Testis (tissue), 2 donors: Measurements from ENCODE around the gene LIN7A.

Source experiments
- POLR2A ChIP-seq: fragments of 450-650 bp; IDR thresholded peaks from one replicate; pipeline ENCODE4 v1.6.1; 2017; ENCODE audit warnings: antibody characterized with exemption, mild to moderate bottlenecking, moderate library complexity
- TF ChIP-seq, protein P1 (sequence below), 3 experiments: fragments of 450-650 bp in 2 of 3; fragments of 200-600 bp in 1 of 3; sonication (generic) in 1 of 3; IDR thresholded peaks; one replicate each; pipeline ENCODE4 v1.5.1; 2016 to 2019; ENCODE audit warnings: antibody characterized with exemption in 3 of 3, mild to moderate bottlenecking in 2 of 3, moderate library complexity in 1 of 3

DNA sequence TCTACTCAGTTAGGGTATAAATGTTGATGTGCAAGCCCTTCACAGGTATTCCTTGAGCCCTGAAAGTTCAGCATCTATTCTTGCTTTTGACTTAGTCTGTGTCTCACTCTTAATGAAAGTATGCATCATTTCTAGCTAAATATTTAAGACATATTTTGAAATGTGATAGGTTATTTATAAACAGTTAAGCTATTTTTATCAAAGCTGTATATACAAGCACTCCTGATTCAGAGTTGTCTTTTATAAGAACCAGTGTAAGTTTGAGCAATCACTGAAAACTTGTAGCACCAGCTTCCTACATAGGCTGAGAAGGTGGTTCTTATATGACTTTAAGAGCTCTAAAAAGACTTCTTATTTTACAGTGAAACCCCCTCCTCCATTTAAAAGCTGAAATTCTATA, 122.4 kb downstream of the LIN7A start:
- TF ChIP-seq, protein P1, sequence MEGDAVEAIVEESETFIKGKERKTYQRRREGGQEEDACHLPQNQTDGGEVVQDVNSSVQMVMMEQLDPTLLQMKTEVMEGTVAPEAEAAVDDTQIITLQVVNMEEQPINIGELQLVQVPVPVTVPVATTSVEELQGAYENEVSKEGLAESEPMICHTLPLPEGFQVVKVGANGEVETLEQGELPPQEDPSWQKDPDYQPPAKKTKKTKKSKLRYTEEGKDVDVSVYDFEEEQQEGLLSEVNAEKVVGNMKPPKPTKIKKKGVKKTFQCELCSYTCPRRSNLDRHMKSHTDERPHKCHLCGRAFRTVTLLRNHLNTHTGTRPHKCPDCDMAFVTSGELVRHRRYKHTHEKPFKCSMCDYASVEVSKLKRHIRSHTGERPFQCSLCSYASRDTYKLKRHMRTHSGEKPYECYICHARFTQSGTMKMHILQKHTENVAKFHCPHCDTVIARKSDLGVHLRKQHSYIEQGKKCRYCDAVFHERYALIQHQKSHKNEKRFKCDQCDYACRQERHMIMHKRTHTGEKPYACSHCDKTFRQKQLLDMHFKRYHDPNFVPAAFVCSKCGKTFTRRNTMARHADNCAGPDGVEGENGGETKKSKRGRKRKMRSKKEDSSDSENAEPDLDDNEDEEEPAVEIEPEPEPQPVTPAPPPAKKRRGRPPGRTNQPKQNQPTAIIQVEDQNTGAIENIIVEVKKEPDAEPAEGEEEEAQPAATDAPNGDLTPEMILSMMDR (IDR thresholded peaks at IDR 0.05) = no peak
- no peak for TF ChIP-seq POLR2A
